ELR (cell line): ENCODE measurements around the gene HSDL2.
"Not testable (repeated sequence)": the region's sequence is repeated elsewhere in the genome, so short reads cannot be mapped to it uniquely, and the experiment has no call there.

Source experiments
- DNase-seq: peaks from one replicate; pipeline ENCODE4 v3.0.0-alpha.2; 2015; ENCODE audit warnings: low read depth

Gene HSDL2

DNA sequence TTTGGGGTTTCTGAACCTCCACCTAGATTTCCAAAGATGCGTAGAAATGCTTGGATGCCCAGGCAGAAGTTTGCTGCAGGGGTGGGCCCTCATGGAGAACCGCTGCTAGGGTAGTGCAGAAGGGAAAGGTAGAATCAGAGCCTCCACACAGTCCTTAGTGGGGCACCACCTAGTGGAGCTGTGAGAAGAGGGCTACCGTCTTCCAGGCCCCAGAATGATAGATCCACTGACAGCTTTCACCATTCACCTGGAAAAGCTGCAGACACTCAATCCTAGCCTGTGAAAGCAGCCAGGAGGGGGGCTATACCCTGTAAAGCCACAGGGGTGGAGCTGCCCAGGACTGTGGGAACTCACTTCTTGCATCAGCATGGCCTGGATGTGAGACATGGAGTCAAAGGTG is 13.3 kb upstream of the HSDL2 start:
- peak; percentile 11 for DNase-seq

DNA sequence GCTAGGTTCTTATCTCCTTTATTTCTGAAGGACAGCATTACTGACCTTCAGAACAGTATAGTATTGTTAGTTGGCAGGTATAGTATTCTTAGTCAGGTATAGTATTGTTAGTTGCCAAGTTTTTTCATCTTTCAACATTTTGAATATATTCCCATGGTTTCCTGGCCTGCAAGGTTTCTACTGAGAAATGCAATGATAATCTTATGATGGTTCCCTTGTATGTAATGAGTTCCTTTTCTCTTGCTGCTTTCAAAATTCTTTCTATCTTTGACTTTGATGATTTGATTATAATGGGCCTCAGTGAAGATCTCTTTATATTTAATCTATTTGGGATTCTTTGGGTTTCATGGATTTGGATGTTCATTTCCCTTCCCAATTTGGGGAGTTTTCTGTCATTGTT is 12.4 kb upstream of the HSDL2 start:
- no peak for DNase-seq

- no peak for DNase-seq
These were observed 10.1 kb upstream of the HSDL2 start for GRCh38 chr9:112369817-112370216.

DNA sequence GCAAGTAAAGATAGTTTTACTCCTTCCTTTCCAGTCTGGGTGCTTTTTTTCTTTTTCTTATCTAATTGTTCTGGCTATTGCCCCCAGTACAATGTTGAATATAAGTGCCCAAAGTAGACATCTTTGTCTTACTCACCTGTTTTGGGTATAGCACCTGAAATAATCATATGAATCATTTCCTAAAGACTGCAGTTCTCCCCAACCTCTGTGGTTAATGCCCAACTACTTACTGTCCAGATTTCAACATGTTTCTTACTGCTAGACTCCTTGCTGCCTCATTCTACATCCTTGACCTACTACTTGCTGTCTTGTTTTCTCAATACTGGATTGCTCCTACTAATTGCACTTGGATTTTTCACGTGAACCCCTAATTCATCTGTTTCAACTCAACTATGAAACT is 8.8 kb upstream of the HSDL2 start:
- no peak for DNase-seq

- DNase-seq = not testable (repeated sequence)
These were observed 6.2 kb upstream of the HSDL2 start for GRCh38 chr9:112373666-112374065.

DNA sequence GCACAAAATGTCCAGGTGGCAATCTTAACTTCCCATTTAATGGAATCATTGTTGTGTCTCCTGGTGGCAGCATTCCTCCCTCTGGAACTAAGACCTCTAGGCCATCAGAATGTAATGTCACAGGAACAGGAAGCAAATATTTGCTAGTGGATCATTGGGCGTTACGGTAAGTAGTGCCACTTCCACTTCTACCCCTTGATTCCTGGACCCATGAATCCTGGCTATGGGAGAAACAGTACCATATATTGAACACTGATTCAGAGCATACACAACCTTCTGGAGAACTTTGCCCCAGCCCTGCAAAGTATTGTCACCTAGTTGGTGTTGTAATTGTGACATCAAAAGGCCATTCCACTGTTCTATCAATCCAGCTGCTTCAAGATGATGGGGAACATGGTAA is 5.7 kb upstream of the HSDL2 start:
- not testable (repeated sequence) for DNase-seq

DNA sequence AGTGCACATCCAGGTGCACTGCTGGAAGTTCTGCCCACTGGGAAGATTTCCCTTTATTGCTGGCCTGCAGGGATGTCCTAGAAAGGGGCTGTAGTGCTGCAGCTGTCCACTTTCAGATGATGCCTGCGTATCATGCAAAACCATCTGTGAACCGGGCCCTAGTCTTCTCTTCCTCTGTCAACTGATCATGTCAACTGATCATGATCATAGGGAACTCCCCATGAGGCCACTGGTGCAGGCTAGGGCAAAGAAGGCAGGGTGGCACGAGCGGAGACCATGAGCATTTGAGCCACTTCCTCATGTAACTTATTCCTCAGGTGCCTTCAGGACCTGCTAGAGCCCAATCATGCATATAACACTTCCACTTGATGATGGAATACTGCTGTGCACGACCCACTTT is 4.5 kb upstream of the HSDL2 start:
- no peak for DNase-seq

- DNase-seq = peak; percentile 3
These were observed 2.8 kb upstream of the HSDL2 start for GRCh38 chr9:112377087-112377486.

GRCh38 chr9:112377684-112378327 is 2.1 kb upstream of the HSDL2 start:
- DNase-seq = no peak

GRCh38 chr9:112378328-112379176 is 1.4 kb upstream of the HSDL2 start:
- DNase-seq = peak; percentile 41

DNA sequence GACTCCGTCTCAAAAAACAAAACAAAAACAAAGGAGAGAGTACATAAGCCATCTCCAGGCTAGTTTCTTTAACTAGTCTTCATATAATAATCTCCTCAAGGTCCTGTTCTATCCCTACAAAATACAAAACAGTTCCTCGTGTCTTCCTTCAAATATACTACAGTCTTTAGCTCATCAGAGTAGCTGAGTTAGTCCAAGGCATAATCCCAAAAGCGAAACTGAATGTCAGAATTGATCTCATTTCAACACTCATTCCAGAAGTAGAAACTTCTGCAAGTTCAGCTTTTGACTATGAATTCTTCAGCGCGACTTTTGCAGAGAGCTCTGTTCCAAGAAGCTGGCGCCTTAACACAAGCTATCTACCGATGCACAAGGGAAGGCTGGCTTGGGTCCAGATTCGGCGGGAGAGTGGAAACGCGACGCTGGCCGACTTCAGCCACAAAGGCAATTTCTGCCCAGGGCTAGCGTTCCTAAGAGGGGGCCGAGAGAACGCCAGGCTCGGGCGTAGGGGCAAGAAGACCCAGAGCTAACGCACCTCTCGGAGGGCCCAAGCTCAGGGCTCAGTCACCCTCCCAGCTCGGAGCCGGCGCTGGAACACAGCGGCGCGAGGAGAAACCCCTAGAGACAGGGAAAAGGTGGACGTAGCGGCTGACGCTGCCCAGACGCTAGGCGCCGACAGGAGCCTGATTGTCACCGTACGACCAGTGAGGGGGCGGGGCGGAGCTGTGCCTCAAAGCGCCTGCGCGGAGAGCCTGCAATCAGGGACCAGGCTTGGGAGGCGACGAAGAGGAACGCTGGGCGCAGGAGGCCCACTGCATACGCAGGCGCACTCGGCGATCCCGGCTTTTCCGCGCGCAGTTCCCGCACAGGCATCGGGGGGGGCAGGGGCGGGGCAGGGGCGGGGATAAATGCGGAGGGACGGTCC is 469 bp upstream of the HSDL2 start:
- peak; percentile 99 for DNase-seq

GRCh38 chr9:112380825-112381221 is 915 bp downstream of the HSDL2 start:
- no peak for DNase-seq

DNA sequence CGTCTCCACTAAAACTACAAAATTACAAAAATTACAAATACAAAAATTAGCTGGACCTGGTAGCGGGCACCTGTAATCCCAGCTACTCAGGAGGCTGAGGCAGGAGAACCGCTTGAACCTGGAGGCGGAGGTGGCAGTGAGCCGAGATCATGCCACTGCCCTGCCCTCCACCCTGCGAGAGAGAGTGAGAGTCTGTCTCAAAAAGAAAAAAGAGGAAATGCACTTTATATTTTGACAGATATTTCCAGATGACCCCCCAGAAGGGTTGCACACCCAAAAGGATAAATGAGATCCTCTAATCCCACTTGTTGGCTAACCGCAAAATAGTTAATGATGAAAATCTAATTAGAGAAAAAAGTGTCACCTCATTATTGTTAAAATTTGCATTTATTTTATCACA is 2.2 kb downstream of the HSDL2 start:
- no peak for DNase-seq

- no peak for DNase-seq
These were observed 2.8 kb downstream of the HSDL2 start for GRCh38 chr9:112382501-112383364.

DNA sequence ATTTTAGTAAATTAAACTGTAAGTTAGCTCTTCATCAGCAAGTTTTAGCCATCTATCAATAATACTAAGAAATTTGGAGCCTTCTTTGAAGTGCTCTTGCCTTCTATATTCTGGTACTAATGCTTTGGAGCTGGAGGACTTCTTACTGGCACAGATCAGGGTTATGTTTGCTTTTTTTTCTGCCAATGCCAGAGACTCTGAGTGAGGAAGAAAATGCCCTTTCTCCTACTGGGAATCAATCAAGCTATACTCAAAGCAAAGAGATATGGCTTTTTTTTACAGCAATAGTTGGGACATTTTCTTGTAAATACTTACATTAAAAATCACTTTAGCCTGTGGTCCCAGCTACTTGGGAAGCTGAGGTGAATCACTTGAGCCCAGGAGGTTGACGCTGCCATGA is 4.3 kb downstream of the HSDL2 start:
- no peak for DNase-seq

GRCh38 chr9:112384690-112385089 is 4.8 kb downstream of the HSDL2 start:
- no peak for DNase-seq

GRCh38 chr9:112387115-112387514 is 7.2 kb downstream of the HSDL2 start:
- no peak for DNase-seq

GRCh38 chr9:112389897-112390296 is 10.0 kb downstream of the HSDL2 start:
- not testable (repeated sequence) for DNase-seq

DNA sequence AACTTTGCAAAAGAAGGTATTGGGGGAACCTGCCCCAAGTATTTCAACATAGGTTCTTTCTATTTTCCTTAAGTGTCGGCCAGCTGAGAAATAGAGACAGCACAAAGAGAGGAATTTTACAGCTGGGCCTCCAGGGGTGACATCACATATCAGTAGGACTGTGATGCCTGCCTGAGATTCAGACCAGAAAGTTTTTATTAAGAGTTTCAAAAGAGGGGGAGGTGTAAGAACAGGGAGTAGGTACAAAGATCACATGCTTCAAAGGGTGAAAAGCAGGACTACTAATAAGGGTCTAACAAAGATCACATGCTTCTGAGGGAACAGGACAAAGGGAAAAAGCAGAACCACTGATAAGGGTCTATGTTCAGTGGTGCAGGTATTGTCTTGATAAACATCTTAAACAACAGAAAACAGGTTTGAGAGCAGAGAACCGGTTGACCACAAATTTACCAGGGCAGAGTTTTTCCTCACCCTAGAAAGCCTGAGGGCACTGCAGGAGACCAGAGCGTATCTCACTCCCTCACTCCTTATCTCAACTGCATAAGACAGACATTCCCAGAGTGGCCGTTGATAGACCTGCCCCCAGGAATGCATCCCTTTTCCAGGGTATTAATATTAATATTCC is 12.1 kb downstream of the HSDL2 start:
- DNase-seq = not testable (repeated sequence)

DNA sequence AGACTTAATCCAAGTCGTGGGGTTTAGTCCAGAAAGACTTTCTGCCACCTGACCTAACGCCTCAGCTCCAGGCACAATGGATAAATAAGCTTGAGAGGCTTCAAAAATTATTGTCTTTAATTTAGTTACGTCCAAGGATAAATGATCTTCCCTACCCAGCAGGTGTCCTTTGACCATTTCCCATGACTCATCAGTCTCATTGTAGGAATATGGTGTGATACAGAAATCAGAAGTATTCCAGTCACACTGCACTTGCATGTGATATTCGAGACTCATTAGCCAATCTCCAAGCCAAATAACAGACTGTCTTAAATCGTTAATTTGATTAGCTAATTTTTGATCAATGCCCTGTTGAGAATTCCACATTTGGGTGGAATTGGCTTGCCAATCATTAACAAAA is 13.2 kb downstream of the HSDL2 start:
- peak; percentile 15 for DNase-seq

DNA sequence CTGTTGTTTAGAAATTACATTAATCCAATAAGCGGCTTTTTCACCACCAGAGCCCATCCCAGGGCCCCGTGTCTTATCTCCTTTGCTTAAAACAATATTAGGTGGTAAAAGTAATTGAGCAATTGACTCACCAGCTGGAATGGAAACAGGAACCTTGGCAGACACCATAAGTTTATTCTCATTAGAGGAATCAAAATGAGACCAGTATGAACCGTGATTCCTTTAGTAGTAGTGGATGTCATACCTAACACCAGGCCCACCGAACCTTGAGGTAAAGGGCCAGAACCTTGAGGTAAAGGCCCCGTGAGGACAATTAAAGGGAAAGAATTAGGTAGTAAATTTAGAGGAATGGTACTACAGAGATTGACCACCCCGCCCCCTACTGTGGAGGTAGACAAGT is 16.5 kb downstream of the HSDL2 start:
- DNase-seq = no peak
